Measurements from ENCODE around the gene EXPH5.

EXPH5 gene

DNA sequence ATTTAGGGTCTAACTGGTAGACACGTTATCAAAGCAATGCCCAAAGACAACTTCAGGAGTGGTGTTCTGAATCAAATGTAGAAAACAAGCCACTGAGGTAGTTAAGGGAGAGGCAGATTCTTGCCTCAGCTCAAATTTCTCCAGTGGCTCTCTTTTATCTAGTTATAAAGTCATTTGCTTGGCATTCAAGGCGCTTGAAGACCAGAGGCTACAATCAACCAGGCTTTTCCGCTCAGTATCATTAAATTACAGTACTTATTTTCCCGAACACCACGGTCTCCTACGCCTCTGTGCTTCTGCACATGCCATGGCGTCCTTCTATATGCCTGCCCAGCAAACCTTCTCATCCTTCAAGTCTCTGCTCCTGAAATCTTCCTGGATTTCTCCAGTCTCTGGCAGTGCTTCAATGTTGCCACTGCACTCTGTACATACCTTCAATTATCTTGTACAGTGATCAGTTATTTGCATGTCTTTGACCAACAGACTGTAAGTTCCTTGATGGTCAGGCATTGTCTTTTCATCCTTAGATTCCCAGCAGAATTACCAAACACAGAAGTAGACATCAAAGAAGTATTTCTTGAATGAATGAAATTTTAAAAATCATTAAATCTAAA, 96.8 kb downstream of the EXPH5 start:
- peak overlapping the region; percentile 53 for H3K4me3 ChIP-seq (ENCODE audit: low read depth, low read length)
- TF ChIP-seq, protein P1, sequence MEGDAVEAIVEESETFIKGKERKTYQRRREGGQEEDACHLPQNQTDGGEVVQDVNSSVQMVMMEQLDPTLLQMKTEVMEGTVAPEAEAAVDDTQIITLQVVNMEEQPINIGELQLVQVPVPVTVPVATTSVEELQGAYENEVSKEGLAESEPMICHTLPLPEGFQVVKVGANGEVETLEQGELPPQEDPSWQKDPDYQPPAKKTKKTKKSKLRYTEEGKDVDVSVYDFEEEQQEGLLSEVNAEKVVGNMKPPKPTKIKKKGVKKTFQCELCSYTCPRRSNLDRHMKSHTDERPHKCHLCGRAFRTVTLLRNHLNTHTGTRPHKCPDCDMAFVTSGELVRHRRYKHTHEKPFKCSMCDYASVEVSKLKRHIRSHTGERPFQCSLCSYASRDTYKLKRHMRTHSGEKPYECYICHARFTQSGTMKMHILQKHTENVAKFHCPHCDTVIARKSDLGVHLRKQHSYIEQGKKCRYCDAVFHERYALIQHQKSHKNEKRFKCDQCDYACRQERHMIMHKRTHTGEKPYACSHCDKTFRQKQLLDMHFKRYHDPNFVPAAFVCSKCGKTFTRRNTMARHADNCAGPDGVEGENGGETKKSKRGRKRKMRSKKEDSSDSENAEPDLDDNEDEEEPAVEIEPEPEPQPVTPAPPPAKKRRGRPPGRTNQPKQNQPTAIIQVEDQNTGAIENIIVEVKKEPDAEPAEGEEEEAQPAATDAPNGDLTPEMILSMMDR (IDR thresholded peaks at IDR 0.05; ENCODE audit: low read depth, low read length): no peak
- in situ Hi-C loops (cut with HindIII; ENCODE audit: low sequenced_read_pairs): no loop called here

DNA sequence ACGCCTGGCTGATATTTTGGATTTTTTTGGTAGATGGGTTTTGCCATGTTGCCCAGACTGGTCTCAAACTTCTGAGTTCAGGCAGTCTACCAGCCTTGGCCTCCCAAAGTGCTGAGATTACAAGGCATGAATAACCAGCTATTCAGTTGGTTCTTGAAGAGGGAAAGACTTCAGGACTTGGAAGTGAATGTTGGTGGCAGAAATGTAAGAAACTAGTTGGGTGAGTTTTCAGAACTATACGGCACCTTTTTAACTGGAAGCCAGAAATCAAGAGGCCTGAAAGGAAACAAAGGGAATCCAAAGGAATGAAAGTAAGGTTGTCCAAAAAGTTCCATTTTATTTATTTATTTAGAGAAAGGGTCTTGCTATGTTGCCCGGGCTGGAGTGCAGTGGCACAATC, 98.2 kb downstream of the EXPH5 start:
- in situ Hi-C loops (cut with HindIII; ENCODE audit: low sequenced_read_pairs): no loop called here

More for the DNA sequence above, 96.8 kb downstream of the EXPH5 start:
- DNase-seq (ENCODE audit: low read depth, low spot score): peak; percentile 29

DNA sequence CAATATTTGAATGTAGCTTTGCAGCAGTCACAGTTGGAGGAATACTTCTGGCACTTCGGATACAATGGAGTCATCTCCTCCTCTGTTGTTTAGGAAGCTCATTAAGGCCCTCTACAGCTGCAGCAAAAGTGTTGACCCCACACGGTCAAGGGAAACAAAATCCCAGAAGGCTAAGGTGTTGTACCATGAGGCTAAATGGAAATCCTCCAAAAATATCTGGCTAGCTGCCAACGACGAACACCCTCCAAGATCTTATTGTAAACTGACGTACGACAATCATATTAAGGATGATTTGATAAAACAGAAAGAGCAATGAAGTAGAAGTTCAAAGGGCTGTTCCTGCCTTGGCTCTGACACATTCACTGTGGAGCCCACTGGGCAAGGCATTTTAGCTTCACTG, 99.4 kb downstream of the EXPH5 start:
- in situ Hi-C loops (cut with HindIII; ENCODE audit: low sequenced_read_pairs): no loop called here
- H3K4me3 ChIP-seq (ENCODE audit: low read depth, low read length): no peak overlapping the region
- TF ChIP-seq, protein P1 (IDR thresholded peaks at IDR 0.05; ENCODE audit: low read depth, low read length): no peak
- no peak for DNase-seq (ENCODE audit: low read depth, low spot score)

More for the DNA sequence above, 98.2 kb downstream of the EXPH5 start:
- H3K4me3 ChIP-seq (ENCODE audit: low read depth, low read length): no peak overlapping the region
- TF ChIP-seq, protein P1 (IDR thresholded peaks at IDR 0.05; ENCODE audit: low read depth, low read length): no peak
- no peak for DNase-seq (ENCODE audit: low read depth, low spot score)

DNA sequence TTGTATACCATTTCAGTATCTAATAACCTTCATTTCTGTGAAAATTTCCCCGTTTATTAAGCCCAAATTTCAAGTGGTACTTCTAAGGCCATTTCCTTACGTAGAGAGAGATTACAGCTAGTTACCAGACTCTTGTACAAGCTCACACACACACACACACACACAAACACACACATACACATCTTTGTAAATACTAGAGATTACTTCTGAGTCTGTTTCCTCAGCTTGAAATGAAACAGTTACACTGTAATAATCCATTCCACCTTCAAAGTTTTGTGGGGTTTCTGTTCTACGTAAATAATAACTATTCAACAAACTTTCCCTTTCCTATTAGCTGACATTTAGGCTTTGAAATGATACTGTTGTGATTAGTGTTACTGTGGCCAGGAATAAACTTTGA, 101.6 kb downstream of the EXPH5 start:
- DNase-seq (ENCODE audit: low read depth, low spot score): no peak
- in situ Hi-C loops (cut with HindIII; ENCODE audit: low sequenced_read_pairs): no loop called here
- no peak overlapping the region for H3K4me3 ChIP-seq (ENCODE audit: low read depth, low read length)
- TF ChIP-seq, protein P1 (IDR thresholded peaks at IDR 0.05; ENCODE audit: low read depth, low read length): no peak

DNA sequence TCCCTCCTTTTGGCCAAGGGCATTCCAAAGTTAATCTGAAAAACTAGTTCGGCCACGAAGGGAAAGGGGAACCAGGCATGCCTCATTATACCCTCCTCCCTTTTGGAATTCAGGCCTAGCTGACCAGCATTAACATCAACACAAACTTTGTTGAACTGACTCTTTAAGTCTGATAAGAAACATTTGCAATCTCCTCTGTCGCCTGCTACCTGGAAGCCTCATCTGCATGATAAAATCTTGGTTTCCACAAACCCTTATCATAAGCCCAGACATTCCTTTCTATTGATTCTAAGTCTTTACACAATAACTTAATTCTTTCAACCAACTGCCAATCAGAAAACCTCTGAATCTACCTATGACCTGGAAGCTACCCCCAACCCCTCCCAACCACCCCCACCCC, 106.7 kb downstream of the EXPH5 start:
- no peak overlapping the region for H3K4me3 ChIP-seq (ENCODE audit: low read depth, low read length)
- in situ Hi-C loops (cut with HindIII; ENCODE audit: low sequenced_read_pairs): no loop called here
- TF ChIP-seq, protein P1 (IDR thresholded peaks at IDR 0.05; ENCODE audit: low read depth, low read length): no peak
- DNase-seq (ENCODE audit: low read depth, low spot score): no peak

DNA sequence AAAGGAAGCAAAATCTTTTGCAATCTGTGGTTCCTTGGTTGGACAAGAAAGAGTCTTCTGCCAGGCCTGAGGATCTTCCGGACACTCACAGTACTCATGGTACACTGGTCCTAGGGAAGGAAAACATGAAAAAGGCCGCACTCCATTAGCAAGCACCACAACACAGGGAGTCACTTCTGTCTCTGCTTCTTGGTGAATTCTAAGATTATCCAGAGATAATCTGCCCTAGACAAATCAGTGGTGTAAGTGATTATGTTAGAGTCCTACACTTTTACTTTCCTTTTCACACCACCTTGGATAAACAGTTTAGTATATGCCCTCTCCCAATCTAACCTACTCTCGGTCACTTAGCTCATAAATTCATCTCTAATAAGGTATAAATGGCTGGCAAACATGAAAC, 107.2 kb downstream of the EXPH5 start:
- no peak for DNase-seq (ENCODE audit: low read depth, low spot score)
- TF ChIP-seq, protein P1 (IDR thresholded peaks at IDR 0.05; ENCODE audit: low read depth, low read length): no peak
- in situ Hi-C loops (cut with HindIII; ENCODE audit: low sequenced_read_pairs): no loop called here
- H3K4me3 ChIP-seq (ENCODE audit: low read depth, low read length): no peak overlapping the region

Data from astrocyte of the spinal cord (primary cell).